ENCODE results near the gene LRRC3.
"Not testable (repeated sequence)": the region's sequence is repeated elsewhere in the genome, so short reads cannot be mapped to it uniquely, and the experiment has no call there.

The LRRC3 gene

GRCh38 chr21:44498280-44499210 is 43.2 kb downstream of the LRRC3 start:
- DNase-seq = no peak

DNA sequence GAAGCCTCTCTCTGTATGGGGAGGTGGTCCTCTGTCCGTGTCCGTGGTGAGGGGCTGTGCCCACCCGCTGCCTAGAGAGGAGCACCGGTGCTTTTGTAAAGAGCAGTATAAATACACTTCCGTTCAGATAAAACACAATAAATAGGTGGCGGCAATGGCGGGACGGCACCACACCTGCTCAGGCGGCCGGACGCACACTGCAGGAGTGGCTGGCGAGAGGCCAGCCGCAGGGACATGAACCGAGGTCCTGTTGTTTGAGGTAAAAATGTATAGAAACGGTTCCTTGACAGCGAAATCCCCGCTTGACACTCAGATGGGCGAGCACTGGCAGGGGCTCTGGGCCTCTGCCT is 43.9 kb downstream of the LRRC3 start:
- DNase-seq = no peak

DNA sequence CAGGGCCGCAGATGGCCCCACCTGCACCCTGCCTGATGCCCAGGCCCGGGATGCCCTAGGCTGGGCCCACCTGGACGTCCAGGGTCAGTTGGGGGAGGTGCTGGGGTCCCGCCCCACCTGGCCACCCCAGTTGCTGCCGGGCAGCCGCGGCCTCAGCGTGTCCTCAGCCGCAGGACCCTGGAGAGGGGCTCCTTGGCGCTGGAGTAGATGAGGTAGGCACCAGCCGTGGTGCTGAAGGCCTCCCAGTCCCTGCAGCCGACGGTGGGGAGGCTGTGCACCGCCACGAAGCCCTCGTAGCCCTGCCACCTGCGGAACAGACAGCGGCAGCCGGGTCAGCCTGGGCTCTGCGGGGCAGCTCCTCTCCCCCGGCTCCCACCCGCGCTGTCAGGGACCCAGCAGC is 44.3 kb downstream of the LRRC3 start:
- no peak for DNase-seq

DNA sequence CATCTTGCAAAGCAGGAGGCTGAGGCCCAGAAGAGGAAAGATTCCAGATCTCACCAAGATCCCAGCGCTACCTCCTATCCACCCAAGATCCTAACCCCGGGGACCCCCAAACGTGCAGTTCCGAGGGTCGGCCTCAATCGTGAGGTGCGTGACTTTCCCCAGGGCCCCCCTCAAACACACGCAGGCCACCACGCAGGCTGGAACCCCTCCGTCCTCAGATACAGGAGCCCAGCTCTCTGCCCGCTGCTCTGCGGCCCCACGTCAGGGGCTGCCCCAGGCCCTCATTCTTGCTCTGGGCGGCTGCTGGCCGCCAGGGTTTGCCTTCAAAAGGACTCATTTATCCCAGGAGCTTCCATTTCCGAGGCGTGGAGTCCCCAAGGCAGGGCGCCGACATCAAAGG is 44.8 kb downstream of the LRRC3 start:
- no peak for DNase-seq

GRCh38 chr21:44502171-44502958 is 47.1 kb downstream of the LRRC3 start:
- DNase-seq = no peak

DNA sequence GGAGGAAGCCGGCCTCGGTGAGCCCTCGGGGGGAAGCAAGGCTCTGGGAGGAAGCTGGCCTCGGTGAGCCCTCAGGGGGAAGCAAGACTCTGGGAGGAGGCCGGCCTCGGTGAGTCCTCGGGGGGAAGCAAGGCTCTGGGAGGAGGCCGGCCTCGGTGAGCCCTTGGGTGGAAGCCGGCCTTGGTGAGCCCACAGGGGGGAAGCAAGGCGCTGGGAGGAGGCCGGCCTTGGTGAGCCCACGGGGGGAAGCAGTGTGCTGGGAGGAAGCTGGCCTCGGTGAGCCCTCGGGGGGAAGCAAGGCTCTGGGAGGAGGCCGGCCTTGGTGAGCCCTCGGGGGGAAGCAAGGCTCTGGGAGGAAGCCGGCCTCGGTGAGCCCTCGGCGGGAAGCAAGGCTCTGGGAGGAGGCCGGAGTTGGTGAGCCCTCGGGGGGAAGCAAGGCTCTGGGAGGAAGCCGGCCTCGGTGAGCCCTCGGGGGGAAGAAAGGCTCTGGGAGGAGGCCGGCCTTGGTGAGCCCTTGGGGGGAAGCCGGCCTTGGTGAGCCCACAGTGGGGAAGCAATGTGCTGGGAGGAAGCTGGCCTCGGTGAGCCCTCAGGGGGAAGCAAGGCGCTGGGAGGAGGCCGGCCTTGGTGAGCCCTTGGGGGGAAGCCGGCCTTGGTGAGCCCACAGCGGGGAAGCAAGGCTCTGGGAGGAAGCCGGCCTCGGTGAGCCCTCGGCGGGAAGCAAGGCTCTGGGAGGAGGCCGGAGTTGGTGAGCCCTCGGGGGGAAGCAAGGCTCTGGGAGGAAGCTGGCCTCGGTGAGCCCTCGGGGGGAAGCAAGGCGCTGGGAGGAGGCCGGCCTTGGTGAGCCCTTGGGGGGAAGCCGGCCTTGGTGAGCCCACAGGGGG is 47.9 kb downstream of the LRRC3 start:
- DNase-seq = not testable (repeated sequence)

- DNase-seq = peak in 2 of 3 donors; percentile 27 to 38
Observed at GRCh38 chr21:44503901-44504399, 48.6 kb downstream of the LRRC3 start.

GRCh38 chr21:44505673-44506278 is 50.5 kb downstream of the LRRC3 start:
- DNase-seq = no peak

DNA sequence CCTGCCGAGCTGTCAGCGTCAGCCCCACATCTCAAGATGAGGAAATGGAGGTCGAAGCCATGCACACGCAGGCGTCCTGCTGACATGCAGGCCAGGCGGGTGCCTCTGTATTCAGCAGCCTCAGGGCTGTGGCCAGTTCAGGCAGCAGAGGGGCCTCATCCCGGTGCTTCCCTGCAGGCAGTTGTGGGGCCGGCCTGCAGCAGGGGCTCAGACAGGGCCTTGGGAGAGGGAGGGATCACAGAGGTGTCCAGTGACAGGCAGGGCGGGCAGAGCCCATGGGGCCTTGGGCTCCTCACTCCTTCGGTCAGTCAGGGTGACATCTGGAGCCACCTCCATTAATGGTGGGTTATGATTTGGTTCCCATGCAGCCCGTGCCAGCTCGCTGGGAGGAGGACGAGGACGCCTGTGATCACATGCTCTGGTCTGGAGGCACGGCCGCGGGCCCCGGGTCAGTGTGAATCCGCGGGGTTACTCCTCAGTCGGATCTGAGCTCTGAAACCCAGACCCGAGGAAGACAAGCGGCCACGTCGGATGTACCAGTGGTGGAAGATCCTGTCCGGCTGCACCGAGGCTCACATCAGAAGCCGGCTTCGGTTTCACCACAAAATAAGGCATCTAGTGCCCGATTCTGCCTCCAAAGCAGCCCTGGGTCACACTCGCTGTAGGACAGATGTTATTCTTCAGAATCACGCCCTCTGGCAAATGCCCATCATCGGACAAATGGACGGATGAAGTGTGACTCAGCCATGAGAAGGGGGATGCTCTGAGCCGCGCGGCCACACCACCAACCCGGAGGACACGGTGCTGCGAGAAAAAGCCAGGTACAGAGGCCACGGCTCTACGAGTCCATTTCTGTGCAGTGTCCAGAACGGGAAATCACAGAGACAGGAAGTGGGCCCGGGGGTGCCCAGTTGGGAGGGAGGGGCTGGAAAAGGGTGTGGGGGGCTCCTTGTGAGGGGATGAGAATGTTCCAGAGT is 51.3 kb downstream of the LRRC3 start:
- no peak for DNase-seq

- no peak for DNase-seq
Observed at GRCh38 chr21:44507673-44508425, 52.5 kb downstream of the LRRC3 start.

- no peak for DNase-seq
Observed at GRCh38 chr21:44508426-44508710, 53.1 kb downstream of the LRRC3 start.

GRCh38 chr21:44508711-44509445 is 53.6 kb downstream of the LRRC3 start:
- no peak for DNase-seq

GRCh38 chr21:44509539-44509938 is 54.2 kb downstream of the LRRC3 start:
- DNase-seq = peak in 1 of 3 donors; percentile 23

DNA sequence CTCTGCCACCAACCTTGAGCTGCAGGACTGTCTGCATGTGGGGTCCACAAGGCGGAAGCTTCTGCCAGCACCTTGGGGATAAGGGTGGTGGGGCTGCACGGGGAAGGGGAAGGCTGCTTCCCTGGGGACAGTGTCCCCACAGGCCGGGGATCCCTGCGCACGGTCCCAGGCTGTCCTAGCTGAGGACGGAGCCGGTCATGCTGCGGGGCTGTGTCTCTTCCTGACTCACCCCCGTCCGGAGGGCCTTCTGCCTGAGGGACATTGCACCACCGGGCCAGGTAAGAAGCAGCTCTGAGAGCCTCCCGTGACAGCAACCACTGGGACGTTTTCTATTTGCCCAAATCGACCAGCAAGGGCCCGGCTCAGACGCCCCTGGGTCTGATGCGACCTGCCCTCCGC is 54.8 kb downstream of the LRRC3 start:
- no peak for DNase-seq

DNA sequence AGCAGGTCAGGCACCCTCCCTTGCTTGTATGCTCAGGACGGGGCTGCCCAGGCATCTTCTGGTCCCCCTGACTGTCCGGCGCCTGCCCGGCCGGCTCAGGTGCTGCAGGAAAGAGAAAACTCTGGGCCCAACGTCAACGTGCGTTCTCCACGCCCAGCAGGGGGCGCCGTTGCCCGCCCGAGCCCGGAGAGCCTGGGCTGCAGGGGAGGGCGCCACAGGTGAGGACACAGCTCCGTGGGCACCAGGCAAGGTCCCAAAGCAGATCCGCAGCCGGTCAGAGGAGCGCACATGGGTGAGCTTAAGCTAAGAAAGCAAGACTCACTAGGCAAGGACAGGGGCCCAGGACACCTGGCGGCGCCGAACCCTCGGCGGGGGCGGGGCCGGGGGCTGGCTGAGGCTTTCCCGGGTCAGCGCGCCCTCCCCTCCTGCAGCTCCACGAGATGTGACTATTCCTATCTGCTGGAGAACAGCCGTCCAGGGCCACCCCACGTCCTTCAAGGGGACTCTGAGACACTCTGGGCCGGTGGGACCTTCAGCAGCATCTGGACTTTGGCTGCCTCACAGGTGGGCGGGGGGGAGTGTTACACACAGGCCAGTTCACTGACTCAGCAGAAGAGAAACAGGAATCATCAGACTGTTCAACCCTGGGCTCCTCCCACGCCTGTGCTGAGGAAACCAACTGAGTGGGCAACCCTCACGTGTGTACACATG is 55.4 kb downstream of the LRRC3 start:
- peak; percentile 48 to 73 (median 56) for DNase-seq

DNA sequence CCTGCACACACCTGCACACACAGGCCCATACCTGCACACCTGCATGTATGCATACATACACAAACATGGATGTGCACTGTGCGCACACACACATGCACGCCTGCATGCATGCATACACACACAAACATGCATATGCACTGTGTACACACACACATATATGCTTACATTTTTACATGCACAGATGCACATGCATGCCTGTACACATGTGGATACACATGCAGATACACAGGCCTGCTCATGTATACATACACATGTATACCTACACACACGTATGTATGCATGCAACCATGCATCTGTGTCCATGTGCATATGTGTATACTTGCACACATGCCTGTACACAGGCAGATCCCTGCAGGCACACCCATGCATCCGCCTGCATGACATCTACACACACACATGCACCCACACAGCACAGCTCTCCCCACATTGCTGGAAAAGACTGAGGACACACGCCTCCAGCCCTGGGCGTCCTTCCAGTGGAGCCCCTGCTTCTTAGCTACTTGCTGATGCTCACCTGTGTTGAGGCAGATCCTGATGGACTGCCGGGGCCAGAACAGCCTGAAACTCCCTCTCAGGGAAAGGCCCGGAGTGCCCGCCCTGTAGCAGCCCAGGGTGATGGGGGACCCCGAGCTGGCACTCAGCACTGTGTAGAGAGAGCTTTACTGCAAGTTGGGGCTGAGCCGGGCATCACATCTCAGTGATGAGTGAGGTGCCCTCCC is 56.1 kb downstream of the LRRC3 start:
- DNase-seq = no peak
